Prostate gland (tissue), 2 donors: ENCODE measurements around the gene CHRNG. TPM values are rescaled to one million over a fixed set of nuclear protein-coding genes. Genes with fewer than 3 reads are reported as not detected.

ENCODE experiments used
- DNase-seq: peaks from one replicate; pipeline ENCODE4 v3.0.0-alpha.2; 2019; ENCODE audit warnings: low spot score
- H3K27ac ChIP-seq, 2 donors: fragments of 200-600 bp; sonication (generic); 2 replicates each; pipeline ENCODE4 v1.5.1; 2017 to 2019
- H3K27me3 ChIP-seq: fragments of 200-600 bp; sonication (generic); replicated peaks from 2 replicates; pipeline ENCODE4 v1.5.1; 2019; ENCODE audit not compliant: insufficient read depth
- H3K36me3 ChIP-seq, 2 donors: fragments of 200-600 bp; sonication (generic); 1 replicate in 1 of 2; 2 replicates in 1 of 2; pipeline versions ENCODE4 v1.5.1 to v1.8.1; 2017 to 2019
- H3K4me1 ChIP-seq: fragments of 200-600 bp; sonication (generic); replicated peaks from 2 replicates; pipeline ENCODE4 v1.5.1; 2019
- H3K4me3 ChIP-seq, 2 donors: fragments of 200-600 bp; sonication (generic); 2 replicates each; pipeline ENCODE4 v1.5.1; 2017 to 2019
- H3K9me3 ChIP-seq: fragments of 200-600 bp; sonication (generic); 2 replicates; pipeline ENCODE4 v1.5.1; 2017
- CTCF ChIP-seq, 4 experiments: fragments of 200-600 bp in 2 of 4; fragments of 450-650 bp in 2 of 4; sonication (generic) in 2 of 4; IDR thresholded peaks; 1 replicate in 3 of 4; 2 replicates in 1 of 4; pipeline ENCODE4 v1.5.1; 2016 to 2019; ENCODE audit warnings: antibody characterized with exemption in 4 of 4, mild to moderate bottlenecking in 2 of 4, moderate library complexity in 2 of 4
- POLR2A ChIP-seq: fragments of 450-650 bp; IDR thresholded peaks from one replicate; pipeline ENCODE4 v1.6.1; 2016; ENCODE audit warnings: antibody characterized with exemption, mild to moderate bottlenecking
- POLR2AphosphoS5 ChIP-seq: sonication (generic); formaldehyde crosslinking; IDR thresholded peaks from one replicate; pipeline ENCODE4 v1.6.1; 2017; ENCODE audit warnings: antibody characterized with exemption
- WGBS: methylation state at CpG from one replicate; pipeline ENCODE4 v1.1.5; 2018; 5-methylcytosine and 5-hydroxymethylcytosine counted together
- intact Hi-C: fragments of 100-400 bp; cut with DNase I; formaldehyde crosslinking; loops from one replicate; pipeline ENCODE4 v1.14.2; 2022
- total RNA-seq, 2 donors: library from RNA; depleted of rRNA; stranded (reverse); fragments of >200 nt; gene quantifications; one replicate each; pipeline ENCODE4 v1.1.0, GENCODE V29; 2016

The CHRNG gene
- total RNA-seq, 2 donors from 2014 or later = not detected

- intact Hi-C loops = no loop called here
- Histone ChIP-seq H3K36me3 (no peaks in the 10 kb centered on the region), H3K4me1 (no peaks in the 10 kb centered on the region), H3K27ac (no peak overlapping the region), H3K9me3 (no peaks in the 10 kb centered on the region), H3K27me3 (no peaks in the 10 kb centered on the region), H3K4me3 (no peak overlapping the region)
- no peak for DNase-seq
- TF ChIP-seq POLR2AphosphoS5 (no peak), CTCF (IDR thresholded peaks at IDR 0.05) (no peak), POLR2A (no peak)
- 95% methylated on average over 10 of the region's 14 CpGs for WGBS
These were observed 4.0 kb downstream of the CHRNG start for GRCh38 chr2:232543491-232543890.

- WGBS = 93% methylated on average over 13 of the region's 19 CpGs
- Histone ChIP-seq H3K4me1 (no peaks in the 10 kb centered on the region), H3K36me3 (no peaks in the 10 kb centered on the region), H3K27me3 (no peaks in the 10 kb centered on the region), H3K27ac (no peak overlapping the region), H3K9me3 (no peaks in the 10 kb centered on the region), H3K4me3 (no peak overlapping the region)
- intact Hi-C loops = no loop called here
- DNase-seq = no peak
- TF ChIP-seq POLR2AphosphoS5 (no peak), CTCF (IDR thresholded peaks at IDR 0.05) (no peak), POLR2A (no peak)
These were observed 4.6 kb downstream of the CHRNG start for GRCh38 chr2:232543928-232544631.

- no peaks in the 10 kb centered on the region for H3K27me3 ChIP-seq
- H3K27ac ChIP-seq = no peak overlapping the region
- TF ChIP-seq POLR2AphosphoS5 = no peak
- TF ChIP-seq CTCF (IDR thresholded peaks at IDR 0.05) = no peak
- TF ChIP-seq POLR2A = no peak
- no peaks in the 10 kb centered on the region for H3K36me3 ChIP-seq
- H3K4me3 ChIP-seq = no peak overlapping the region
- intact Hi-C loops = no loop called here
- H3K4me1 ChIP-seq = no peaks in the 10 kb centered on the region
- WGBS = 90% methylated on average over 6 of the region's 6 CpGs
- no peaks in the 10 kb centered on the region for H3K9me3 ChIP-seq
- no peak for DNase-seq
These were observed 5.2 kb downstream of the CHRNG start for GRCh38 chr2:232544674-232545073.

- Histone ChIP-seq H3K27me3 (no peaks in the 10 kb centered on the region), H3K27ac (no peak overlapping the region), H3K9me3 (no peaks in the 10 kb centered on the region), H3K36me3 (no peaks in the 10 kb centered on the region), H3K4me1 (no peaks in the 10 kb centered on the region), H3K4me3 (no peak overlapping the region)
- 90% methylated on average over 17 of the region's 17 CpGs for WGBS
- intact Hi-C loops = no loop called here
- TF ChIP-seq POLR2A = no peak
- TF ChIP-seq CTCF (IDR thresholded peaks at IDR 0.05) = no peak
- no peak for TF ChIP-seq POLR2AphosphoS5
- DNase-seq = no peak
These were observed 6.3 kb downstream of the CHRNG start for GRCh38 chr2:232545511-232546375.
